COLO829 (cell line): Measurements from ENCODE around the gene NACC1.

Experiments used
- DNase-seq: peaks from one replicate; pipeline ENCODE4 v3.0.0; 2012; ENCODE audit warnings: low spot score

The NACC1 gene

DNA sequence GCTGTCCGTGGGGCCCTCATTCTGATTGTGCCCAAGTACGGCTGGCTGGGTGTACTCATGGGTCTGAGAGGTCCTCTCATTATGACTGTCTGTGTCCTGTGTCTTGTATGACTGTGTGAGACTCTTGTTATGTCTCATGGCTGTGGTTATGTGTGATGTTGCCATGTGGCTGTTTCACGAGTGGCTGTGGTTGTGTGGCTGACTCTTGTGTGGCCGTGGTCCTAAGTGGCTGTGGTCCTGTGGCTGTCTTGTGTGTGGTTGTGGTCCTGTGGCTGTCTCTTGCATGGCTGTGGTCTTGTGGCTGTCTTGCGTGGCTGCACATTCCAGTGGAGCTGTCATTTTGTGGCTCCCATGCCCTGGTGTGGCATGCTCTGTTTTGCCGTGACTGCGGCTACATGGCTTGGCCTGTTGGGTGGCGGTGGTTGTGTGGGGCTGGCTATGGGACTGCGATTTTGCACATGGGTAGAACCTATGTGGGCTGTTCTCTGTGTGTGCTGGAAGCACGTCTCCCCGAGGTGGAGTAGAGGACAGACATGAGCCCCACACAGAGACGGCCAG lies 18.0 kb upstream of the NACC1 start:
- no peak for DNase-seq

DNA sequence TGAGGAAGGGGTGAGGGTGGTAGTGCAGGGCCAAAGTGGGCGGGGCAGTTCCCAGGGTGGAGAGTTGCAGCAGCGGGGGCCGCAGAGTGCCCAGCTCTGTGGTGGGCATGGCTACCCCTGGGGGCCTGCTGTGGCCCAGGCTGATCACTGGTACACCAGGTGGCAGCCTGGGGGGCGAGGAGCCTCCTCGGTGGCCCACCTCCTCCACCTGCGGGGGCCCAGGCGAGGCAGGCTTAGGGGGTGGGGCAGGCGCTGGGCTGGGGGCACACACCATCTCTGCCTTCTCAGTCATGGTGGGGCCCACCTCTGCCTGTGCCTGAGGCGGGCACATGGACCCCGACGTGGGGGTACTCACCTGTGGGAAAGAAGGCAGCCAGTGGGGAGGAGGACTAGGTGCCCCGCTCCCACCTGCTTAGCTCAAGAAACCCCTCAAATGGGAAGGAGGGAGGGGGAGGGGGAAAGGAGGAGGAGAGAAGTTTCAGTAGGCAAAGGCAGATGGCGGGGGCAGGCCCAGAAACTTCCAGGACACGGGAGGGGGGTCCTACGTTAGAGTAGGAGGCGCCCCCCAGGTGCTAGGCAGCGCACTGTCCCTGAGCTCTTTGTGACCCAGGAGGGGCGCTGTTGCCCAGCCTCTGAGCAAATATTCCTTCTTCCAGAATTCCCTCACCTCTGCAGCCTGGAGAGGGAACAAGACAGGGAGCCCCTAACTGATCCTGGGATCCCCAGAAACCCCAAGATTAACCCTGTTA lies 17.0 kb upstream of the NACC1 start:
- DNase-seq: no peak

DNA sequence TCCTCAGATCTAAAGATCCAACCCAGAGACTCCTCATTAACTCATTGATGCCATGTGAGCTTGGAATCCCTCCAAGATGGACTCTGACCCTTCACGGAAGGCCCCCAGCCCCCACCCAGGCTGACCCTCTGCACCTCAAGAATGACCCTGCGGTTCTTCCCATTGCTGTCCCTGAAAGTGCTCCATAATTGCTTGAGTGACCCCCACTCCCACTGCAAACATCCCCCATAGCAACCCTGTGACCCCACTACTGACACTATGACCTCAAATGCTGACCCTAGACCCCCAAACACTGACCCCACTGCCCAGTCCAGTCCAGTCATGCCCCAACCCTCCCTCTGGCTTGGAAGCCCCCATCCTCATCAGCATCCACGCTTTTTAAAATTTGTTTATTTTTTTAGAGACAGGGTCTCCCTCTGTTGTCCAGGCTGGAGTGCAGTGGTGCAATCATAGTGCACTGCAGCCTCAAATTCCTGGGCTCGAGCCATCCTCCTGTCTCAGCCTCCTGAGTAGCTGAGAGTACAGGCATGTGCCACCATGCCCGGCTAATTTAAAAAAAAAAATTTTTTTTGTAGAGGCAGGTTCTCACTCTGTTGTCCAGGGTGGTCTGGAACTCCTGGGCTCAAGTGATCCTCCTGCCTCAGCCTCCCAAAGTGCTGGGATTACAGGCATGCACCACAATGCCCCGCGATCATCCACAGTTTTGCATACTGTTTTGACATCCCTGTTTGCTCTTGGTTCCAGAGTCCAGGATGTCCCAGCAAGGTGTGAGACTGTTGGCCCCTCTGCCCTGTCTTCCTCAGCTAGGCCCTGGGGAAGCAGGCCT lies 16.3 kb upstream of the NACC1 start:
- no peak for DNase-seq

- DNase-seq: no peak
These were observed 15.7 kb upstream of the NACC1 start for GRCh38 chr19:13102416-13102665.

- peak; percentile 48 for DNase-seq
These were observed 15.1 kb upstream of the NACC1 start, which contains the start of gene LYL1 for GRCh38 chr19:13102666-13103580. Gene LYL1, minus strand, starts transcription at chr19:13102858. Its CDS starts 1,687 bp downstream, at chr19:13101171.

- DNase-seq: no peak
These were observed 14.3 kb upstream of the NACC1 start for GRCh38 chr19:13103581-13104359.

DNA sequence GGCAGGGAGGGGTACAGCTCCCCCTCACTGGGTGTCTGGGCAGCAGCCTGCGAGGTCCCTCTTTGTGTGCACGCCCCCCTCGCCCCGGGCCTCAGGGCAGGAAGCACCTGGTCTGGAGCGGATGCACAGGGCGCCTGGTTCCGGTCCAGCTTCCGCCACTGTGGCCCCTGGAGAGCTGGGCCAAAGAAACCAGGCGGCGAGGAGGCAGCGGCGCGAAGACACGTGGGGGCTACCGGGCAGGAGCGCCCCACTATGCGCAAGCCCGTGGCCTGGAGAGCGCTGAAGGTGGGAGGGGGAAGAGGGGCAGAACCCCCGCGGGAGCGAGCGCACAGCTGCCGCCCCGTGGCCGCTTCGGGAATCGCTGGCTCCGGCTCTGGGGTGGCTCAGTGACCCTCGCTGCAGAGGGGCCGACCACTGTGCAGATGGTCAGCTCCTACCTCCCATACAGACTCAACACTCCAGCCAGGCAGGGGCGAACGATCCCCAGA lies 13.7 kb upstream of the NACC1 start:
- no peak for DNase-seq

DNA sequence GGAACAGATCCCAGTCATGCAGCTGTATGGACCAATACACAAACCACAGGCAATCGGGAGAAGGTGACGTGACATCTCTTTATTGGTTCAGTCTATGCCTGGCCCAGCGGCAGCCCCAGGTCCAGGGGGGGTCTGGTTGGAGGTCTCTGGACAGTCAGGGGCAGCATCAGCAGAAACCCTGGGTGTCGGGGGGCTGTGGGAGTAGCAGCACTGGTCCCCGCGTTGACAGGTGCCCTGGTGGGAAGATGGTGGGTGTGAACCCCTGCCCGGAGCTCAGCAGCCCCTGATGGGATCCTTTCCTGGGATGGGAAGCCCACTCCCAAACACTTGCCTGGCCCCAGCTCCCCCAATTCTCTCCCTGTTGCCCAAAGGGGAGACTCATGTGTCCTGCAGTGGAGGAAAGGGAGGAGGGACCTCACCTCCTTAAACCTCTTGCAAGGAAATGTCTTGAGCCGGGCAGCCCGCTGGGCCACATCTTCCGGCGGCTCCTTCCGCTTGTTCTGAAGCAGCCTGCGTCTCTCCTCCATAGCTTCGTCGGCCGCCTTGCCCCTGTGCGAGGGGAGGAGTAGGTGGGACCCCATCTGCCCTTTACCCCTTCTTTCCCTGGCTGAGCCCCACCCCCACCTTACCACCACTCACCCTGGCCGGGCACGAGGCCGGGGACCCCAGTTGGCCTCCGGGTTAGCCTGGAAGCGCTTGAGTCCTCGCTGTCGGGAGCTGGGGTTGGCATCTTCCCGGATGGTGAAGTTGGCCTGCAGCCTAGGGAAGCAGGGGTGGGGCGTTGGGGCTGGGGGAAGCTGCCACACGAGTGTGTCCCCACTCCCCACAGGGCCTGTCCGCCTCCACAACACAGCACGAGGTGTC lies 13.0 kb upstream of the NACC1 start:
- DNase-seq: no peak

- DNase-seq: no peak
These were observed 8.5 kb upstream of the NACC1 start for GRCh38 chr19:13109361-13110098.

- DNase-seq: no peak
These were observed 7.9 kb upstream of the NACC1 start for GRCh38 chr19:13110099-13110610.

- DNase-seq: no peak
These were observed 5.5 kb upstream of the NACC1 start for GRCh38 chr19:13112555-13112954.

GRCh38 chr19:13115936-13116281 lies 2.2 kb upstream of the NACC1 start:
- no peak for DNase-seq

DNA sequence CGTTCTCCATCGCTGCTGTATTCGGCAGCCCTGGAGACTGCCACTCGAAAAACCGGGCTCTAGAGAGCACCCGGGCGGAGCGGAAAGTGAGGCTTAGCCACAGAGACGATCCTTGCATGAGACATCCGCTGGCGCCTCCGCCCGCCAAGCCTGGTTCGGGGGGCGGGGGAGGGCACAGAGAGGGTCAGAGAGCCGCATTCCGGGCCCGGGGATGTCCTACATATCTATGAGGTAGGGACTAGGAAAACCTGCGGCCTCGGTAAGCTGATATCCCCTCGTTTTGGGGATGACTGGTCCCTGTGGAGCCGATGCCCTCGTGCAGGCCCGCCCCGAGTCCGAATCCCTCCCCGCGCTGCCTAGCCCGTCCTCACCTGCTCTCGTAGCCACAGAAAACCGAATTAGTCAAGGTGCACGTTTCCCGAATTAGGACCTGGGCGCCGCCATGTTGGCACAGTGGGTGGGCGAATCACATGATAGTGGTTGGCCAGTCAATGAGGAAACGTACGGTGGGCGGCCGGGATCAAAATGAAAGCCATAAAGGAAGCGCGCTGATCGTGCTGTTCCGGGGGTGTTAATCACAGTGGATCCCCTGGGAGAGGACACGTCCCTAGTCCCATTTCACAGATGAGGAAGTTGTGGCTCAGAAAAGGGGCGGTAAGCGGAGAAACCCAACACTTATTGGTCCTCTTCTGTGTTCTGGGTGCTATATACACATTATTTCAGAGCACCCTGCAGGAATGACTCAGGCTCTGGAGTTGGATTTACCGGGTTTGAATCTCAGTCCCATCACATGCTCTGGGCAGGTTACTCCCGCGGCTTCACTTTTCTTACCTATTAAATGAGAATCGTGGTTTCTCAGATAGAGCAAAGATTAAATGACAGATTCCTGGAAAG lies 1.5 kb upstream of the NACC1 start, which contains the start of gene TRMT1:
TRMT1 (minus strand) TSS at position 459 of the 894 bp plus-strand sequence; CDS start at position 118, 341 bp downstream.
- DNase-seq: peak; percentile 98

DNA sequence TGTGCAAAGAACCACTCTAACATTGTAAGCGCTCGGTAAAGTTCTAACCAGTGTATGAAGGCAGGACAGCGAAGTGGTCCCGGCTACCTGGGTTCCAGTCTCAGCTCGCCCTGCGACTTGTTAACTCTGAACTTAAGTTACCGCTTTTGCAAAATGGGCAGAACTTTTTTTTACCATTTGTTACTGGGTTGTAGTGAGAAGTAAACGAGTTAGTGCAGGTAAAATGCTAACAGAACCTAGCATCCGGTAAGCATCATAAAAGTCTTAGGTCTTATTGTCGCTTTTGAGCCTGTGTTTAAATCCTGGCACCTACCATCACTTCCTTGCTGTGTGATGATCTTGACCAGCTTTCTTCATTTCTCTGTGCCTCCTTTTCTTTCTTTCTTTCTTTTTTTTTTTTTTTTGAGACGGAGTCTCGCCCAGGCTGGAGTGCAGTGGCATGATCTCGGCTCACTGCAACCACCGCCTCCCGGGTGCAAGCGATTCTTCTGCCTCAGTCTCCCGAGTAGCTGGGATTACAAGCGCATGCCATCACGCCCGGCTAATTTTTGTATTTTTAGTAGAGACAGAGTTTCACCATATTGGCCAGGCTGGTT lies 790 bp upstream of the NACC1 start:
- no peak for DNase-seq

- DNase-seq: no peak
These were observed 545 bp downstream of the NACC1 start for GRCh38 chr19:13118424-13119193.

- DNase-seq: no peak
These were observed 1.6 kb downstream of the NACC1 start for GRCh38 chr19:13119627-13120026.

DNA sequence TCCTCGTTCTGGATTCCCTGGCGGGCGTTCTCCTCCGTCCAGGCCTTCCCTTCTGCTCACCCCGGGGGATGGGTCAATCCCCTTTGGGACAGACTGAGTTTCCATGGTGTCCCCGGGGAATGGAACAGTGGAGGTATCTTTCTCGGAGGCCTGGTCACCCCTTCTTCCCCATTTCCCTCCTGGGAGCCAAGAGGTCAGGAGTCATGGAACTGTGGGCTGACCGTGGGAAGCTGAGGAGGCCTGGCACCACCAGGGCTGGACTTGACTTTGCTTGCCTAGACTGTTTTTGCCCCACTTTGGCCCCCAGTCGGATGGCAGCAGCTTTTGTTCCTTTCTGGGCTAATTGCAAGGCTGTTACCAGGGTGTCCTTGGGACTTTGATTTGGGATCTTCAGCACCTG lies 2.0 kb downstream of the NACC1 start:
- DNase-seq: no peak
